Upper lobe of right lung (tissue), 1 donor: ENCODE results near the gene GK2. TPM values are rescaled to one million over a fixed set of nuclear protein-coding genes. Genes with fewer than 3 reads are reported as not detected.

Source experiments
- ATAC-seq: fragments of 200-7000 bp; cut with Tn5 transposase; one replicate; pipeline ENCODE4 v1.9.1; 2020; ENCODE audit warnings: mild to moderate bottlenecking, moderate library complexity
- DNase-seq: peaks from one replicate; pipeline ENCODE4 v3.0.0-alpha.2; 2020
- H3K27ac ChIP-seq: fragments of 200-600 bp; one replicate; pipeline ENCODE4 v1.8.0; 2022
- H3K27me3 ChIP-seq: fragments of 200-600 bp; one replicate; pipeline ENCODE4 v1.8.0; 2022; ENCODE audit warnings: mild to moderate bottlenecking
- H3K36me3 ChIP-seq: fragments of 200-600 bp; one replicate; pipeline ENCODE4 v1.8.0; 2022
- H3K4me1 ChIP-seq: fragments of 200-600 bp; one replicate; pipeline ENCODE4 v1.8.0; 2022
- H3K4me3 ChIP-seq: fragments of 200-600 bp; one replicate; pipeline ENCODE4 v1.8.0; 2022; ENCODE audit warnings: mild to moderate bottlenecking
- H3K9me3 ChIP-seq: fragments of 200-600 bp; one replicate; pipeline ENCODE4 v1.8.0; 2022
- intact Hi-C: fragments of 100-400 bp; cut with DNase I; formaldehyde crosslinking; loops from one replicate; pipeline ENCODE4 v1.11.0; 2022
- total RNA-seq: library from RNA; stranded (reverse); fragmentation: NEBNext Ultra II Directional; extraction: Animal tissue kit (Norgen Biotek cat#: 25700); gene quantifications from one replicate; pipeline ENCODE4 v1.2.1, GENCODE V29; 2021
- TF ChIP-seq, protein P1 (sequence below): fragments of 200-600 bp; IDR thresholded peaks from one replicate; pipeline ENCODE4 v1.8.0; 2022; ENCODE audit warnings: antibody characterized with exemption
- donor health status: DM: no; HTN: yes; CAD: no; lungs with severe emphysema.

The GK2 gene
- total RNA-seq, 1 donor from 2014 or later, result not detected

DNA sequence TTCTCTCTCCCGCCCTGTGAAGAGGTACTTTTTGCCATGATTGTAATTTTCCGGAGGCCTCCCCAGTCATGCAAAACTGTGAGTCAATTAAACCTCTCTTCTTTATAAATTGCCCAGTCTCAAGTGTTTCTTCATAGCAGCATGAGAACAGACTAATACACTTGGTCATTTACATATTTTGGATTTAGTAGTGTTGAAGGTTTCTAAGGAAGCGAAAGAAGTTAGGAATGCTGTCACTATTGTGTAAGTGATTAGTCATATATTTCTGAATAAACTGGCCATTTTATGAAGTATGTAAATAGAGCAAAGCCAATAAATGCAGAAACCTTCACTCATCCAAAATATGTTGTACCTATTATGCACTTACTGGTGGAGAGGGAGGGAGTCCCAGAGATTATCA, 34.4 kb upstream of the GK2 start:
- ATAC-seq (no peak), DNase-seq (no peak)
- no peaks in the 10 kb centered on the region for H3K27me3 ChIP-seq
- no peaks in the 10 kb centered on the region for H3K36me3 ChIP-seq
- no peaks in the 10 kb centered on the region for H3K4me1 ChIP-seq
- no peak overlapping the region for H3K27ac ChIP-seq
- H3K9me3 ChIP-seq, result no peaks in the 10 kb centered on the region
- TF ChIP-seq, protein P1, sequence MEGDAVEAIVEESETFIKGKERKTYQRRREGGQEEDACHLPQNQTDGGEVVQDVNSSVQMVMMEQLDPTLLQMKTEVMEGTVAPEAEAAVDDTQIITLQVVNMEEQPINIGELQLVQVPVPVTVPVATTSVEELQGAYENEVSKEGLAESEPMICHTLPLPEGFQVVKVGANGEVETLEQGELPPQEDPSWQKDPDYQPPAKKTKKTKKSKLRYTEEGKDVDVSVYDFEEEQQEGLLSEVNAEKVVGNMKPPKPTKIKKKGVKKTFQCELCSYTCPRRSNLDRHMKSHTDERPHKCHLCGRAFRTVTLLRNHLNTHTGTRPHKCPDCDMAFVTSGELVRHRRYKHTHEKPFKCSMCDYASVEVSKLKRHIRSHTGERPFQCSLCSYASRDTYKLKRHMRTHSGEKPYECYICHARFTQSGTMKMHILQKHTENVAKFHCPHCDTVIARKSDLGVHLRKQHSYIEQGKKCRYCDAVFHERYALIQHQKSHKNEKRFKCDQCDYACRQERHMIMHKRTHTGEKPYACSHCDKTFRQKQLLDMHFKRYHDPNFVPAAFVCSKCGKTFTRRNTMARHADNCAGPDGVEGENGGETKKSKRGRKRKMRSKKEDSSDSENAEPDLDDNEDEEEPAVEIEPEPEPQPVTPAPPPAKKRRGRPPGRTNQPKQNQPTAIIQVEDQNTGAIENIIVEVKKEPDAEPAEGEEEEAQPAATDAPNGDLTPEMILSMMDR, result no peak
- intact Hi-C loops, result no loop called here
- H3K4me3 ChIP-seq, result no peak overlapping the region

DNA sequence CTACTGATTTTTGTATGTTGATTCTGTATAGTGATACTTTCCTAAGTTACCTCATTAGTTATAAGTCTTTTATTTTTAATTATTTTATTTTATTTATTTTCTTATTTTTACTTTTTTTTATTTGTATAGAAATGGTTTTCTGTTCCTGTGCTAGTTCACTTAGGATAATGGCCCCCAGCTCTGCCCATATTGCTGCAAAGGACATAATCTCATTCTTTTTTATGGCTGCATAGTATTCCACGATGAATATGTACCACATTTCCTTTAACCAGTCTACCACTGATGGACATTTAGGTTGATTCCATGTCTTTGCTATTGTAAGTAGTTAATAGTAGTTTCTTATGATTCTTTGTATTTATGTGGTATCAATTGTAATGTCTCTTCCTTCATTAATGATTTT, 31.5 kb upstream of the GK2 start:
- Histone ChIP-seq H3K4me3 (no peak overlapping the region), H3K4me1 (no peaks in the 10 kb centered on the region), H3K27me3 (no peaks in the 10 kb centered on the region), H3K36me3 (no peaks in the 10 kb centered on the region), H3K27ac (no peak overlapping the region), H3K9me3 (no peaks in the 10 kb centered on the region)
- TF ChIP-seq, protein P1, result no peak
- intact Hi-C loops, result no loop called here
- DNase-seq (no peak), ATAC-seq (no peak)

DNA sequence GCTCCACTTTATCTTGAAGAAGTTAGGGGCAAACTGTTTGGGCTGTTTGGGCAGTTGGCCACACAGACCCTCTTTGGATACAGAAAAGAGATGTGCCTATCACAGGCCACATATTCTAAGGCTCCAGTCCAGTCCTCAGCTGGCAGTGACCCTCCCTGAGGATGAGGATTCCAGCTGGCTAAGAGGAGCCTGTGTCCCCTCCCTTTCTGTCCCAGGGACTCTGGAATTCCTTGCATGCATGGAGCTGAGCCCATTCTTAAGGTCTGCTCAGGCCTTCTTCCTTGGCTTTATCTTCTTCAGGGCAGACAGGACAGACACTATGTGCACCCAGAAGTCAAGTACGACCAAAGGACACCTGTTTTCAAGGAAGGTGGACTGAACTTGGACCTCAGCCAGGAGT, 23.8 kb upstream of the GK2 start:
- intact Hi-C loops, result no loop called here
- ATAC-seq (no peak), DNase-seq (no peak)
- Histone ChIP-seq H3K36me3 (no peaks in the 10 kb centered on the region), H3K9me3 (no peaks in the 10 kb centered on the region), H3K27ac (no peak overlapping the region), H3K4me3 (no peak overlapping the region), H3K4me1 (no peaks in the 10 kb centered on the region), H3K27me3 (no peaks in the 10 kb centered on the region)
- TF ChIP-seq, protein P1, result no peak

DNA sequence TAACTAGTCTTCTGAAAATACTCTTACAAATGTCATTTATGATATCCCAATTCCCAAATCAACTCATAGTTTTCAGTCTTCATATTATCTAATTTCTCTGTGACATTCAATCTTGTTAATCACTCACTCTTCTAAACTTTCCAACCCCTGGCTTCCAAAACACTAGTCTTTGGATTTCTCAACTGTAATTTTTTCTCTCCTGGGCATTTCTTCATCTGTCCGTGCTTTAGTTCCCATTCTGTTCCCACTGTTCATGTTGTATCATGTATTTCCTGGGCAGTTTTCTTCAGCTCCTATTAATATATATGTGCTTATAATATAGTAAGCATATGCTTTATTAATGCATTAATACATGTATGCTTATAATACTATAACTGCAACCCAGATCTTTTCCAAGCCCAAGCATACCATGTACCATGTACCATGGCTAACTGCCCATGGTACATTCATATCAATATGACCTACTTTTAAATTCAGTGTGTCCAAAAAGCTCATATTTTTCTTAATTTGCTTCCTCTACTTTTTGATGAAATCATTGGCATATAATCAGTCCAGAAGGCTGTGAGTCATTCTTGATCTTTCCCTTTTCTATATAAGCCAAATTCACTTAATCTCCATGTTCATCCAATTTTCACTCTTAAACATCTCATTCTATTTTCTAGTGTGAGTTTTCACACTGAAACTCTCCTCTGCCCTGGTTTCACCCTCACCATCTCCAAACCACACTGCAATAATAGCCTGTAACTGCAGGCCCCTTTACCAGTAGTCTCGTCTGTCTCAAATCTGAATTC, 21.3 kb upstream of the GK2 start:
- H3K4me3 ChIP-seq, result no peak overlapping the region
- TF ChIP-seq, protein P1, result no peak
- H3K9me3 ChIP-seq, result no peaks in the 10 kb centered on the region
- H3K27ac ChIP-seq, result no peak overlapping the region
- H3K36me3 ChIP-seq, result no peaks in the 10 kb centered on the region
- intact Hi-C loops, result no loop called here
- DNase-seq (no peak), ATAC-seq (no peak)
- H3K27me3 ChIP-seq, result no peaks in the 10 kb centered on the region
- H3K4me1 ChIP-seq, result no peaks in the 10 kb centered on the region

DNA sequence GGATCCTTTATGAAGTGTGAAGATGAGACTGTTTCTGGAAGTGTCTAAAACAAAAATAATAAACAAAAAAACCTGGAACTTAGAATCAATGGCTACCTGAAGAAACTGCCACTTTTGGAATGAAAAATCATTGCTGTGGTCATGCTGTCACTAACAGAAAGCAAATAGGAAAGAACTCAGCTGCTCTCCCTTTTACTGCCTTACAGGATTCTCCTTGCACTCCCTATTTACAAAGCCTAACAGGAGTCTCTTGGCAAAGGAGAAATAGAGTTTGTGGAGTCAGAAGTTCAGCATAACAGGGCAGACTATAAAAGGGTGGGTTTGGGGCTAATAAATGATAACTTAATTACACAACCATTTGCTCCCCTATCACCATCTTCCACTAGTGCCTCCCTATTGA, 19.0 kb upstream of the GK2 start:
- H3K9me3 ChIP-seq, result no peaks in the 10 kb centered on the region
- H3K27me3 ChIP-seq, result no peaks in the 10 kb centered on the region
- TF ChIP-seq, protein P1, result no peak
- DNase-seq (no peak), ATAC-seq (no peak)
- intact Hi-C loops, result no loop called here
- H3K27ac ChIP-seq, result no peak overlapping the region
- H3K4me3 ChIP-seq, result no peak overlapping the region
- H3K4me1 ChIP-seq, result no peaks in the 10 kb centered on the region
- H3K36me3 ChIP-seq, result no peaks in the 10 kb centered on the region
